Stimulated activated CD4-positive, alpha-beta T cell treated with anti-CD3 and anti-CD28 coated beads, TNF-alpha, amount 100 ng/mL, for 4 hours (primary cell): ENCODE results near the gene SYPL1.

ENCODE experiments used
- DNase-seq, 3 experiments: peaks; one replicate each; pipeline ENCODE4 v3.0.0-alpha.2; 2020; ENCODE audit warnings: low read depth in 3 of 3

The SYPL1 gene

DNA sequence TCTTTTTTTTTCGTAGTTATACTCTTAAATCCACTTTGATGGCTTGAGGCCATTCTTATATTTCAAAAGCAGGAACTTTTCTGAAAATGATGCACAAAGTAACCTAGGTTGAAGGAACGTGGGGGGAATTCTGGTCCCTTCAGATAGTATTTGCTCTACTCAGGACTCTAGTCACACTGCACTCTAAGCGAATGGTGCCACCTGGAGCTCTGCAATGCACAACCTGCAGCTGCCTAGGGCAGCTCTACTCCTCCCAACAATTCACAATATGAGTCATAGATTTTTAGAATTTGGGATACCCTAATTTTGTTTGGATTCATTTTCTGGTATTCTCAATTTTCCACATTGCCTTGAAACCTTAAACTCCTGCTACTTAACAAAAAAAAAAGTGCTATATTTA is 17.3 kb downstream of the SYPL1 start:
- DNase-seq = no peak

DNA sequence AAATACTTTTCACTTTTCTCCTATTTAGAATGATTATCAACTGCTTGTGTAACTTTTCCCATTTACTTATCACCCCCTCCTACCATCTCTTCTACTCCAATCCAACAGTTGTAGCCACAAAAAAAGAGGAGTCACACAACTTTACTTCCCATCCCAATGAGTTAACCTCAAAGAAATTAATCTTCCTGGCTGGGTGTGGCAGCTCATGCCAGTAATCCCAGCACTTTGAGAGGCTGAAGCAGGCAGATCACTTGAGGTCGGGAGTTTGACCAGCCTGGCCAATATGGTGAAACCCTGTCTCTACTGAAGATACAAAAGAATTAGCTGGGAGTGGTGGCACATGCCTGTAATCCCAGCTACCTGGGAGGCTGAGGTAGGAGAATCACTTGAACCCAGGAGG is 19.9 kb downstream of the SYPL1 start:
- no peak for DNase-seq

DNA sequence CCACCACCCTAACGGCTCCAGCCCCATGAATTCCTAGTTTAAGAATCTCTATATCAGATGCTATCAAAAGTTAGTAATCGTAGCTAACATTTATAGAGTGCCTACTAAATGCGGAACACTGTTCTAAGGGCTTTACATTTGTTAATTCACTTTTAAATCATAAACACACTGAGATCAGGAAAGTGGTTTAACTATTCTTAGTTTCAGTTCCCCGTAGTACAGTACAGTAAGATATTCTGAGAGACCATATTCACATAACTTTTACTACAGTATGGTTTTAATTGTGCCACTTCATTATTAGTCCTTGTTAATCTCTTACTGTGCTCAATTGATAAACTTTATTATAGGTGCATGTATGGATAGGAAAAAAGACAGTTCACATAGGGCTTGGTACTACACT is 22.5 kb downstream of the SYPL1 start:
- no peak for DNase-seq

DNA sequence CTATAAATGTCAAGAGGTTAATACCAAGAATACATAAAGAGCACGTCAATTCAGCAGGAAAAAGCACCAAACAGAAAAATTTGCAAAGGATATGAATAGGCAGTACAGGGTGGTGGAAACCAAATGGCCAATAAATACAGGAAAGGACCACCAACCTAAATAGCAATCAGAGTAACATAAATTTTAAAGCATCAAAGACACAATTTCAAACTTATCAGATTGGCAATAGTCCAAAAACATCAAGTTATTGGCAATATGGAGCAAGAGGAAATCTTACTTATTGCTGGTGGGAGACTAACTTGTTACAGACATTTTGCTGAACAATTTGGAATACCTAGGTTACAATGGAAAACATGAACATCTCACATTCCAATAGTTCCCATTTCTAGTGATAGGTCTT is 24.1 kb downstream of the SYPL1 start:
- no peak for DNase-seq

DNA sequence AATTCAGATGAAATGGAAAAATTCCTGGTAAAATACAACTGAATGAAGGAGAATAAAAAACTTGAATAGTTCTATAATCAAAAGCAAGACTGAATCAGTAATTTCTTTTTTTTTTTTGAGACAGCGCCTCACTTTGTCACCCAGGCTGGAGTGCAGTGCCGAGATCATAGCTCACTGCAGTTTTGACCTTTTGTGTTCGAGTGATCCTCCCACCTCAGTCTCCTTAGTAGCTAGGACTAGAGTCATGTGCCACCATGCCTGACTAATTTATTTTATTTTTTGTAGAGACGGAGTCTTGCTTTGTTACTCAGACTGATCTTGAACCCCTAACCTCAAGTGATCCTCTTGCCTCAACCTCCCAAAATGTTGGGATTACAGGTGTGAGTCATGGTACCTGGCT is 26.1 kb downstream of the SYPL1 start:
- DNase-seq = no peak

DNA sequence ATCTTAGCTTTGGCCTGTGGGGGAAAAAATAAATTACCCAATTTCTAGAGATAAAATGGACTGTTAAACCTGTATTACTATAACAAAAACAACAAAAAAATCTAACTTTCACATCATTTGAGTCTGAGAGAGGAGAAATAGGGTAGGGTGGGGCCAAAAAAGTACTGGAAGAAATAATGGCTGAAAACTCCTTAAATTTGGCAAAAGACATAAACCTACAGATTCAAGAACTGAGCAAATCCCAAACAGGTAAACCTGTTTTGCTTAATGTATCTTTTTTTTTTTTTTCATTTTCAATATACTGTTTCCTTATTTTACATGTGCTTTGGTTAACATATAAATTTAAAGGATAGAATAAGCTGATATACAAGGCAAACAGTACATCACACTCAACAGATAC is 27.1 kb downstream of the SYPL1 start:
- DNase-seq = no peak

DNA sequence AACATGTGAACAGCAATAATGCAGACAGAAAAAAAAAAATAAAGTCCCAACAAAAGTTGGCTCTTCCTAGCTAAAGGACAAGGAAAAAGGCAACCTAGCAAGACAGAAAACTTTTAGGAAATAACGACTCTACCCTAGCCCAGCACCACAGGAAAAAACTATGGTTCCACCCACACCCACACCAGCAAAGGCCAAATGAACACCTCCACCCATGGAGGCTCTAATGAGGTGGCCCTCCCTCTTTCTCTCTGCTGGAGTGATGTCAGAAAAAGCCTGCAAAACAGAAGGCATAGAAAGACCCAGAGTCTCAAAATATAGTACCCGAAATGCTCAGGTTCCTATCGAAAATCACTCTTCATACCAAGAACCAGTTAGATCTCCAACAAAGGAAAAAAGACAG is 28.4 kb downstream of the SYPL1 start:
- DNase-seq = no peak

DNA sequence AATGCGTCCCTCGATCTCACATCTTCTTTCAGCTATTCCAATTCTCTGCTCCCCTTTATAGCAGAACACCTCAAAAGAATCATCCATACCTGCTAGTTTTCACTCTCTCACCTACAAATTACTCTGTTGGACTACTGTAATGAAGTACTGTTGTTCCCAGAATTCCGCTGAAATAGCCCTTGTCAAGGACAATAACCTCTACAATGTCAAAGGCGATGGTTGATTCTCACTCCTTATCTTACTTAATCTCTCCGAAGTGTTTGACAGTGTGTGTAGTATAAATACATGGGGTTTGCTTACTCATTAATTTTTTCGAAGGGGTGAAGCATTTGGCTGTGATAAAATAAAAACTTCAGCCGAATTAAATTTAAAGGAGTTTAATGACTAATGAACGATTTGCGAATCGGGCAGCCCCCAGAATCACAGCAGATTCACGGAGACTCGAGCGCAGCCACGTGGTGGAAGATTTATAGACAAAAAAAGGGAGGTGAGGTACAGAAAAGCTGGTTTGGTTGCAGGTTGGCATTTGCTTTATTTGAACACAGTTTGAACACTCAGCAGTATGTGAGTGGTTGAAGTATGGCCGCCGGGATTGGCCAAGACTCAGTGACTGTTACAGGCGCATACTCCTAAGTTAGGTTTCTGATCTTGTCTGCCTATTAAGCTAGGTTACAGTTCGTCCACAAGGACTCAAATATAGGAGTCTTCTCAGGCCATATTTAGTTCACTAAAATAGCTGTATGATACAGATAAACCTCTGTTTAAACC is 29.8 kb downstream of the SYPL1 start:
- no peak for DNase-seq

DNA sequence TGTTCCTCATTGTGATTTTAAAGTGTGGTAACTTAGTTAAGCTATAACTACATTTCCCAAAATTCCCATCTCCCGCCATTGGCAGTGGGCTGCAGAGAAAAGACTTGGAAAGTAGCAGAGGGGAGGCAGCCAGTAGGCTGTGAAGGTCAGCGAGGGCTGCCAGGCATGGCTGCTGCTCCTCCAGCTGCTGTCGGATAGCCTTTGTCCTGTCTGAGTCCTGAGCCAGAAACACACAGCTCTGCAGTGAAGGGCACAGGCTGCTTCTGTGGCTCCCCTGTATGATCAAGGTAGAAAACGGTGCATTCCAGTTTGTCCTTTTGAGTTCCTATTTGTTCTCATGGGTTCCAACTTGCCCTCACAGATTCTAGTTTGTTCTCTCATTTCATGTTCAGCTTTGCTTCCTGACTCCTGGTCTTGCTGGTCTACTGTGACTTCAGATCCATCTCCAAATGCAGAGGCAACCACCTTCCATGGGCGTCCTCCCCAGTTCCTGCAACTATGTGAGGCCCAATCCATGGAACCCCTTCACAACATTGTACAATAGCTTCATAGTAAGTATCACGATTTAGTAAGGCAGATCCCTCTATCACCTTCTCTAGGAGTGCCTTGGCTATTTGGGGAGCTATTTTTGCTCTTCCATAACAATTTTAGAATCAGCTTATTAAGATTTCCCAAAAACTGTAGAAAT is 31.7 kb downstream of the SYPL1 start:
- no peak for DNase-seq

DNA sequence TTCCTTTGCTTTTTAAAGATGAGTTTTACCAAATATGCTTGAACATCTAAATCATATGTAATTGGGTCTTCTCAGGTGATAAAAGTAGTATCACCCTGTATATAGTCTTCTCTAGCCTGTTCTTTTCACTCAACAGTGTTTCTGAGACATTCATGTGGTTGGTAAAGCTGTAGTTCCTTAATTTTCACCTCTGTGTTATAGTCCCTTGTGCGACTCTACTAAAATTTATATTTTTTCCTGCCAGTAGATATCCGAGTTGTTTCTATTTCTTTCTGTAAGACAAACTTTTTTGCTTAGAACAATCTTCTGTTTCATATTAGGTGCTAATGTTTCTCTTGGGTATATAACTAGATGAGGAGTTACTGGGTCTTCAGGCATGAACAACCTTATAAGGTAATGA is 35.6 kb downstream of the SYPL1 start:
- DNase-seq = no peak

DNA sequence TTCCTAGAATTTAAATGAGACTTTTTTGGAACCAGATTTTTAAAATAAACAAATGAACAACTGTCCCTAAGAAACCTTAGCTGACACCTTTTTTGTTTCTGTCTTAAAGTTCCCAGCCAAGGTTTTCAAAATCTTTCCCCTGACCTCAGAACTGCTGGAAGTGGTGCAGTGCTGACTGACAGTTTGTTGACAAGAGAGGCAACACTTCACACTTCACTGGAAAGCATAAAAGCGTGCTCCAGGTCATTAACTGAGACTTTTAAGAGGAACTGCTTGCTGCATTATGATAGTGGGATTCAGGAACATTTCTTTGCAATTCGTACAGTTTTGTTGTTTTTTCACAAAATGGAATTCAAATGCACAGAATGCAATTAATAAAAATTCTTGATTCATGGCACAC is 36.2 kb downstream of the SYPL1 start:
- DNase-seq = no peak

DNA sequence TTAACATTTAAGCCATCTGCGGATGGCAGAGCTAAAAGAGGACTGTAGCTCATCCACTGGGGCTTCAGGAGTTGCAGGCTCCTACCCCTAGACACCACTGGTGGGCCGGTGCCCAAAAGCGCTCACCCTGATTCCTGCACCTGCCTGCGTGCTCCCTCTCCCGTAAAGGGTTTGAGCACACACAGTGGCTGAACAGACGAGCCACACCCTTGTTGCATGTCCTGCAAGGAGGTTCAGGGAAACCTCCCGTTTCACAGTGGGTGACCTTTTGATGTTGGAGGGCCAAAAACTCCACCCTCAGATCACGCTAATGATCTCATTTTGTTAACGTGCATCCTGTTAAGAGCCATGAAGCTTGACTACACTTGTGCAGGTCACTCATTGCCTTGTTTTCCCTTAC is 37.9 kb downstream of the SYPL1 start:
- DNase-seq = no peak

DNA sequence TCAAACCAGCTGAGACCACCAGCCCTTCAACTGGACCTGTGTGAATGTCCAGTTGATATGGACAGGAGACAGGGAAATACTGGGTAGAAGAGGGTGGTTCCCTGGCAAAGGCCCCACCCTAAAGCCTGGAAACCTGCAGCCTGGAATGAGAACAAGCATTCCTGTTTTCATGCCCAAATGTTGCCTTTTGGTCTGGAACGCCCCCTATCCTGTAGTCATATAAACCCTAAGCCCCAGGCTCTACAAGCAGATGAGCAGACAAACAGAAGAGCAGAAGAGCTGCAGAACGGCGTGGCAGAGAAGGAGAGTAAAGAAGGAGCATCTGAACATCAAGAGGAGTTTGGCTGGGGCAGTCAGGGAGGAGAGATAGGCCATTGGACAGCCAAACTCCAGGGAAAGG is 38.4 kb downstream of the SYPL1 start:
- no peak for DNase-seq

DNA sequence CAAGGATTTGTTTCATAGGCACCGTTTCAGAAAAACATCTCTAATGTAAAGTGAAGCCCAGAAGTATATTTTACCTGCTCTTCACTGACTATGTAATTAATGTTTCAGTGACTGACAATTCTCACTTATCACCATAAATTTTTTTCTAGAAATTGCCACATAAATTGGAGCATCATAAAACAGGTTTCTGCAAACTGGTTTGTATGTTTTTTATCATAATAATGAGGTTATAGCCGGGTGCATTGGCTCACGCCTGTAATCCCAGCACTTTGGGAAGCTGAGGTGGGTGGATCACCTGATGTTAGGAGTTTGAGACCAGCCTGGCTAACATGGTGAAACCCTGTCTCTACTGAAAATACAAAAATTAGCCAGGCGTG is 39.4 kb downstream of the SYPL1 start:
- DNase-seq = no peak

DNA sequence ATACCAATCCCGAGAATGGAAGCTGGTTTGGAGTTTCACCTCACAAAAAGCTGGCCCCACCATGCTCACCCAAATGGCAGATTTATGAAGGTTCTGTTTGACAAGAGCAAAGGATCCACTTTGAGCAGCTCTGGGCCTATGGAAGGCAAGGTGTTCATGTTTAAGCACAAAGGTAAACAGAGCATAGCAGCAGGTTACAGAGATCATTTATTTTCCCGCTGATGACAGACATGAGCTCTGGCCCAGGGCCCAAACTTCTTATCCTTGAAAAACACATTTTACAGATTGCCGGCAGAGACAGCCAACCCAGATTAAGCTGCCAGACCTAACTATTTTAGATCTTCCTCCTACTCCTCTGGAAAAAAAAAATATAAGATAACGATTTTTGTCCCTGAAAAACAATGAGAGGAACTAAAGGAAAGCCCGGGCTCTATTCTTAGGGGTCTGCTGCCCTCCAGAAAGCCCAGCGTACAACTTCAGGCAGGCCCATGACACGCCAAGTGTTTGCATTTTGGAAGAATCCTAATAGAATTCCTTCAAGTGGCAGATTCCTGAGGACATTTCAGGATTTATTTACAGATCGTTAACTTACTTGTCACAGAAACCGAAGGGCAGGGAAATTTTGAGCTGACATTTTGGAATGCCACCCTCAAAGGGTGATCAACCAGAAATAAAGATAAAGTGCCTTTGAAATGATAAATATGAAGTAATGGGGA is 40.0 kb downstream of the SYPL1 start:
- no peak for DNase-seq

DNA sequence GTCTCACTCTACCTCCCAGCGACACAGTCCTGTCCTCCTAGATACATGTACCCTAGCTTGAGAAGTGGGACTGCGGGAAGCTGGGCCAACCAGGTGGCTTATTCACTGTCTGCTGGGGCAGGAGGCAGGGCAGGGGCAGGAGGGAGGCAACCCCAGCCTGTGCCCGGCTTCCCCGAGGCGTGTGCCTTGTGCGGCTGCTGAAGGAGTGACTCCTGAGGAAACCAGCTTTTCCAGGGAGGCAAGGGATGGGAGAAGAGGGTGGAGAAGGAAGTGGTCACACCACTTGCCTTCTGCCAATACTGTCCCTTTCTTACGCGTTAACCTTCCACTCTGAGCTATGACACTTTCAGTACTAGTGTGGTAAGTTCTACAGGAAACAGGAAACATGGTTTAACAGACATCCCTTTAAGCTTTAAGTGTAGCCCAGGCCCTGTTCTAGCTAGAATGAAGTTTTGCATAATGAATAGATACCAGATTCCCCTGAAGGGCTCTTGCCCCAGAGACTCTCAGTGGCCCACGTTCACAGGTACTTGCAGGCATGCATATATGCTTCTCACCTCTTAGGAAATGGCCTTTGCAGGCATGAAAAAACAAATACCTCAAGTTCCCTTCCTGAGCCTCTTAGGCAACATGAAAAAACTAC is 40.6 kb downstream of the SYPL1 start:
- peak in 2 of 3 experiments; percentile 9 to 21 for DNase-seq

DNA sequence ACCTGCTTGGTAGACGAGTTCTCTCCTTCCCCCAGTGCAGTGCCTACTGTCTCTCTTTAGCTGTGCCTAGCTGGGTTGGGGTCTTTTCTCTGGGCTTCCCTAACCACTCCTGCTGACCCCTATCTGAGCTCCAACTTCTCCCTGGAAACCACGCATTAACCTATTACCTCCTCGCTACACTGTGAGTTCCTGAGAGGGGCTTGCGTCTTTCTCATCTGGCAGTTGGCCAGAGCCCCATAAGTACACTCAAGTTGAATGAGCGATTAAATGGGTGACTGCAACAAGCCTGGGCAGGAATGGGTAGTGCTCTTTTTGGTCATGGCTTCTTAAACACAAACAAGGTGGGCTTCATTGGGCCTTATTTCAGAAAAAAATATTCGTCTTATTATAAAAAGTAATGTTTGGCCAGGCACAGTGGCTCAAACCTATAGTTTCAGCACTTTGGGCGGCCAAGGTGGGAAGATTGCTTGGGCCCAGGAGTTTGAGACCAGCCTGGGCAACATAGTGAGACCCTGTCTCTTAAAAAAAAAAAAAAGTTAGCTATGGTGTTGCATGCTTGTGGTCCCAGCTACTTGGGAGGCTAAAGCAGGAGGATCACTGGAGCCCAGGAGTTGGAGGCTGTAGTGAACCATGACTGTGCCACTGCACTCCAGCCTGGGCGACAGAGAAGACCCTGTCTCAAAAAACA is 41.4 kb downstream of the SYPL1 start:
- no peak for DNase-seq

DNA sequence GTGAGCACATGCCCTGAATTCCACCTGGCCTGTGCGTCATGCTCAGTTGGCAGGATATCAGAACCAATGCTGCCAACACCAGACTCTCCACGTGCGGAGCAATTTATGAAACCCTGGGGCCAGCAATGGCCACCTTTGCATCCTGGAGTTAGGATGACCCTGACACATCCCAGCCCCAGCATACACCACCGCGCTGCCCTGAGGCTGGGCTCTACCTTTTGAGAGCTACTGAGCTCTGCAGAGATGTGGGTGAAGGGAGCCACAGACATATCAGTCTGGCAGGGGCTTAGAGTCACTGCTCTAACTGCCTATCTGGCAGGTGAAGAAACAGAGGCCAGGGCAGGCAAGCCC is 41.9 kb downstream of the SYPL1 start:
- DNase-seq = no peak

DNA sequence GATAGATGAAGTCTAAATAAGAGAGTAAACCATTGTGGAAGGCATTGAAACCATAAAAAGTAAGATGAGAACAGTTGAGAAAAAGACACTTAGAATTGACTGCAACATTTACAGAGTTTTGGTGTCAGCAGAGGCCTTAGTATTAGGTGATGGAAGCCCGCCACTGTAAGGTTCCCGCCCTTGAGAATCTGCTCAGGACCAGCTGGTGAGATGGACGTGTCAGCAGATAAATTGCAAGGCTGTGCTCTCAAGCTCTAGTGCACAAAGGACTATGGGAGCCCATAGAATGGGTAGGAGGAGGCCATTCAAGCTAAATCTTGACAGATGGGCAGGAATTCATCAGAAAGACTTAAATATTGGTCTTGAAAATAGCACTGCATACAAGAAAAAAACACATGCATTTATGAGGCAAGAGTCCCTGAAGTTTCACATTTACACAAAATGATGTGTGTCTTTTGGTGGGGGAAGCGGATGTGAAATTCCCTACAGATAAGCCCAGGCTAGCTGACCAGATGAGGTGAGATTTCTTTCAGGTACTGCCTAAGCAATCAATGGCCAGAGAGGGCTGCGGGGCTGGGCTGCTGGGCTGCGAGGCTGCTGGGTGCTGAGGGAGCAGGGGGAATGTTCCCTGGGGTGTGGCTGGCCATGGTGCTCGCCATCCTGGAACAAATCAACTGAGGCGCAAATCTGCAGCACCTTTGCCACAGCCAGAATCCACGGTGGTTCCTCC is 42.5 kb downstream of the SYPL1 start:
- DNase-seq = no peak

DNA sequence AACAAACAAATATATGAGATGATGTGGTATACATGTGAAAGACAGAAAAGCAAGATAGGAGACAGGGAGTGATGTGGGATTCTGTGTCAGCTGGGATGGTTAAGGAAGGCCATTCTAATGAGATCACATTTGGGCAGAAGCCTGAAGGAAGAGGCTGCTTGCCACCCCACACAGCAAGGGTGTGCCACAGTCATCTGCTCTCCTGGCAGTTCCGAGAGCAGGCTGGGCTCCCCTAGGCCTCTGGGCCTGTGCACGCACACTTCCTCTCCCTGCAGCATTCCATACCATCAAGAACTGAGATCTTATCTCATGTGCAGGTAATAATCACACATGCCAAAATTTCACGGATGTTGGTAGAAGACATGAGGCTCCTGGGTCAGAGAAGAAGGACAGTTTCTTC is 43.1 kb downstream of the SYPL1 start:
- no peak for DNase-seq

DNA sequence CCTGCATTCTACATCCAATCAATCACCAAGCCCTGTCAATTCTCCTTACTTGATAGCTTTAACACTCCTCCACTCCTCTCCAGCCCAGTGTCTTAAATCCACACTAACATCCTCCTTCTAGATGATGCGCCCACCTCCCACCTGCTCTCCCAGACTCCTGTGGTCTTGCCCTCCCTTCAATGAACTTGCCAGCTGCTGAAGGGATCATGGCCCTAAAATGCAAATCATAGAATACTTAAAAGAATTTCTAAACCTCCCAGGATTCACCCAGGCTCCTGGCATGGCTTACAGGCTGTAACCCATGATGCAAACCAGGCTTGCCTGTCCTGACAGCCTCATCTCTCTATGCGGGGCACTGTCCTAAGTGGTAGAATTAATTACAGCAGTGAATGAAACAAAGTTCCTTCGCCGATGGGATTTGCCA is 43.6 kb downstream of the SYPL1 start:
- no peak for DNase-seq
